GM12892 (cell line): ENCODE measurements around the gene LDLRAD3.

Experiments used
- POLR2A ChIP-seq: IDR thresholded peaks from 2 replicates; pipeline ENCODE4 v1.6.1; 2011; ENCODE audit warnings: low read depth, low read length, control low read depth
- POLR2AphosphoS5 ChIP-seq: IDR thresholded peaks from 2 replicates; pipeline ENCODE4 v1.6.1; 2011; ENCODE audit warnings: low read depth, low read length, control low read depth
- TAF1 ChIP-seq: IDR thresholded peaks from 2 replicates; pipeline ENCODE4 v1.6.1; 2011; ENCODE audit warnings: low read depth, mild to moderate bottlenecking, control low read depth, low read length, borderline replicate concordance

GRCh38 chr11:36147491-36147890 lies 203.6 kb downstream of the LDLRAD3 start:
- no peak for TF ChIP-seq POLR2A
- TF ChIP-seq POLR2AphosphoS5, result no peak
- no peak for TF ChIP-seq TAF1
